ENCODE results near the gene ARG2. TPM values are rescaled to one million over a fixed set of nuclear protein-coding genes. Genes with fewer than 3 reads are reported as not detected.

The ARG2 gene
- total RNA-seq: 1.8 and 2.0 TPM in 2 replicates
- total RNA-seq (2013): 1.0 TPM
- polyA plus RNA-seq: 0.33 and 0.55 TPM in 2 replicates
- 3.2 and 4.7 TPM in 2 replicates for polyA minus RNA-seq

GRCh38 chr14:67619446-67620216 is at the start of gene ARG2:
Gene ARG2 (plus strand): TSS chr14:67619920. CDS start chr14:67619978, 58 bp downstream.
- Mint-ChIP-seq H3K9me3 (ENCODE audit: insufficient read depth) (no peaks in the 10 kb centered on the region), H3K4me3 (peak within 1 kb of the TSS; percentile 92), H3K27me3 (no peaks in the 10 kb centered on the region), H3K4me1 (peaks cover 23% of the 10 kb centered on the region), H3K27ac (peak within 1 kb of the TSS; percentile 94)
- no peaks in the 10 kb centered on the region for H3K79me2 ChIP-seq (ENCODE audit: control insufficient read depth, insufficient read depth, low read length)
- intact Hi-C loops (cut with micrococcal nuclease): loop anchor here (1.0 to 5.0 kb wide), 7 partner anchors 19 to 198 kb away; partner anchors contain the start of genes PIGH, RAD51B, RDH11 and TMEM229B
- no peaks in the 10 kb centered on the region for H3K9me3 ChIP-seq (ENCODE audit: control extremely low read depth in 1 of 3, control insufficient read depth in 2 of 3, insufficient read depth in 1 of 3, low read length in 2 of 3)
- whole genome bisulfite sequencing (ENCODE audit: insufficient coverage): under 1% methylated on average over 62 of the region's 62 CpGs
- peak within 1 kb of the TSS; percentile 97 for H3K4me2 ChIP-seq (replicated peaks; ENCODE audit: low read depth, low read length, poor library complexity, severe bottlenecking)
- DNase-seq: peak; percentile 98
- H3K27me3 ChIP-seq (replicated peaks in 1 of 4; ENCODE audit: control extremely low read depth in 1 of 4, control insufficient read depth in 3 of 4, insufficient read depth in 4 of 4, low read length in 3 of 4): peaks cover 0 to 4% (median 0%) of the 10 kb centered on the region in 4 experiments
- peak within 1 kb of the TSS; percentile 76 to 78 for H3K27ac ChIP-seq (ENCODE audit: low read length in 2 of 2)
- no peaks in the 10 kb centered on the region for H3K36me3 ChIP-seq (replicated peaks in 1 of 2; ENCODE audit: control extremely low read depth in 1 of 2, control insufficient read depth in 1 of 2, extremely low read depth in 1 of 2, insufficient read depth in 2 of 2, low read length in 1 of 2)
- ChIA-PET CTCF (interaction anchor here (0.6 to 2.2 kb wide), 27 partner anchors 8 to 260 kb away, joined by 3 to 36 read pairs (median 5); partner anchors contain the start of genes ATP6V1D, EIF2S1, PIGH and RDH11), POLR2A (interaction anchor here (0.7 to 3.0 kb wide), 3 partner anchors 20 to 1172 kb away, joined by 3 to 11 read pairs (median 6); partner anchors contain the start of genes PIGH and VTI1B)
- H4K20me1 ChIP-seq (ENCODE audit: control insufficient read depth, insufficient read depth, low read length, poor library complexity, severe bottlenecking): no peaks in the 10 kb centered on the region
- peak; percentile 94 for ATAC-seq (ENCODE audit: low read depth)
- H3K9ac ChIP-seq (ENCODE audit: low read length): peak within 1 kb of the TSS; percentile 71
- peaks cover 12 to 18% of the 10 kb centered on the region in 2 donors for H3K4me1 ChIP-seq (ENCODE audit: control insufficient read depth in 2 of 2, insufficient read depth in 2 of 2, low read length in 2 of 2)
- TF ChIP-seq CTCF (IDR thresholded peaks at IDR 0.05) (no peak), EZH2 (IDR thresholded peaks at IDR 0.05; ENCODE audit: borderline replicate concordance, insufficient read depth, low read depth, low read length, poor library complexity, severe bottlenecking) (no peak)
- H3K4me3 ChIP-seq (ENCODE audit: control extremely low read depth in 1 of 5, extremely low read depth in 1 of 5, insufficient read depth in 1 of 5, low read depth in 2 of 5, low read length in 4 of 5): peak within 1 kb of the TSS; percentile 57 to 94 (median 81)
- peak within 1 kb of the TSS; percentile 95 for H2AFZ ChIP-seq (ENCODE audit: insufficient read depth, low read depth, low read length, poor library complexity, severe bottlenecking)

Measured in B cell (primary cell).